HT1080 (cell line): ENCODE measurements around the gene FBN1. TPM values are rescaled to one million over a fixed set of nuclear protein-coding genes. Genes with fewer than 3 reads are reported as not detected.

Experiments
- DNase-seq: peaks from one replicate; pipeline ENCODE4 v3.0.0-alpha.2; 2015; ENCODE audit warnings: low read depth
- total RNA-seq: library from RNA; depleted of rRNA; stranded (reverse); fragments of >200 nt; shearing (Covaris generic); gene quantifications from 2 replicates; pipeline ENCODE4 v1.2.3, GENCODE V29; 2014; rRNA removed

FBN1 gene
- total RNA-seq, 1 experiment from 2014 or later = 21.0 TPM

DNA sequence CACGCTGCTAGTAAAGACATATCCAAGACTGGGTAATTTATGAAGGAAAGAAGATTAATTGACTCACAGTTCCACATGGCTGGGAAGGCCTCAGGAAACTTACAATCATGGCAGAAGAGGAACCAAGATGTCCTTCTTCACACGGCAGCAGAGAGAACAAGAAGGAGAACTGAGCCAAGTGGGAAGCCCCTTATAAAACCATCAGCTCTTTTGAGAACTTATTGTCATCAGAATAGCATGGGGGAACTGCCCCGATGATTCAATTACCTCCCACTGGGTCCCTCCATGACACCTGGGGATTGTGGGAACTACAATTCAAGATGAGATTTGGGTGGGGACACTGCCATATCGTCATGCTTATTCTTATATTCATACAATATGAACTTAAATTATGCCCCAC is 265.3 kb downstream of the FBN1 start:
- DNase-seq = no peak

DNA sequence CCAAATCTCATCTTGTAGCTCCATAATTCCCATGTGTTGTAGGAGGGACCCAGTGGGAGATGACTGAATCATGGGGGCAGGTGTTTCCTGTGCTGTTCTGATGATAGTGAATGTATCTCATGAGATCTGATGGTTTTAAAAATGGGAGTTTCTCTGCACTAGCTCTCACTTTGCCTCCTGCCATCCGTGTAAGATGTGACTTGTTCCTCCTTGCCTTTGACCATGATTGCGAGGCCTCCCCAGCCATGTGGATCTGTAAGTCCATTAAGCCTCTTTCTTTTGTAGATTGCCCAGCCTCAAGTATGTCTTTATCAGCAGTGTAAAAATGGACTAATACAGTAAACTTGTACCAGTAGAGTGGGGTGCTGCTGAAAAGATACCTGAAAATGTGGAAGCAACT is 269.7 kb downstream of the FBN1 start:
- DNase-seq = no peak

DNA sequence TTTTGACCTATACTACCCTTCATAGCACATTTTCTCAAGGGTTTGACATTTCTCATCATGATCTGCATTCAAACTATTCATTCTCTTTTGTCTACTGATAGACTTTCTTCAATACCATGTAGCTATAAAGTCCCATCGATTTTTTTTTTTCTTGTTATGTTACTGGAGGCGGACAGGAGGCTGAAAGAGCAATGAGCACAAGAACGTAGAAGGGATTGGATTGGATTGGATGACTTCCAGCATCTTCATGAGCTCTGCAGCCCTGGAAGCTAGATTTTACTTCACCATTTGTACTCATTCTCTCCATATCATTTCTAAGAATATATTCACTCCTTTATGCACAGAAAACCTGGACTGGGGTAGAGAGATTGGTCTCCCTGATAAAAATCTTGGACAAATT is 271.0 kb downstream of the FBN1 start:
- no peak for DNase-seq

DNA sequence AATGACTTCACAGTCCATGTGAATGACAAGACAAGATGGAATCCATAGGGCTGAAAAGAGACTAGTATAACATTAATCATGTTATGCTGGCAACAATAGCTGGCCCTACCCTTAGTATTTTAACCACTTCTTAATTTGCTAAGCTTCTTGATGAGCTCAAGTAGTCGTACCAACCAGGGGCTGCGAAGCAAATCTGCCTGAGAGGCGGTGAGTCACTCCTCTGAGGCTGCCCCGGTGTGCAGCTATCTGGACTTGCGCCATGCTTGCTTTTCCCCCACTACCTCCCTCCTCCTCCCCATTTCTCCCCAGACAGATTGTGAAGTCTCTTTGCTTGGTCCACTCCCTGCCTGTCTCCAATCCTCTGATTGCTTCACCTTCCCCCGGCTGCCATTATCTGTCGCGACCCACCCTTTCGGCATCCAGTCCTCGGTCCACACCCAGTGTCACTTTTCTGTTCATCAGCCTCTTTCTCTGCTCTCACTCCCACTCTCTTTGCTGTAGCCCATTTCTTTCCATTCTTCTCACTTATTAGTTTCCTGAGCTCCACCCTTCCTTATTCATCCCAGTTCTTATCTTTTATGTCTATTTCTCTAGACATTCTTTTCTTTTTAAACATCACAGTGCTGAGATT is 271.6 kb downstream of the FBN1 start:
- peak; percentile 88 for DNase-seq

DNA sequence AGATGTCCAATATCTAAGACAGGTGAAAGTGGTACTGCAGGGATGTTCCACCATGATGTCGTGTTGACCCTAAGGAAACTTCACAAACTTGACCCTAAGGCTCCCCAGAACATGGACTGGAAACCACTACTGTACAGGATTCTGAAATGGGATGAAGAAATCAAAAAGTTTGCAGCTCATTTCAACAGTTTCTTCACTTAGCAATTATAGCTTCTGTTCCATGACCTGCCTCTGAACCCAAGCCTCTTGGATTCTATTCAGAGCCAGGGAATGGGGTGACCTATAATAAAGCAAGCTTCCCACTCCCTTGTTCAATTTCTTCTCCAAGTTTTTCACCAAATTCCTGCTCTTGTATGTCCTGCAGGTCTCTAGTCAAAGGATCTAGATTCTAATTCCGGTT is 273.5 kb downstream of the FBN1 start:
- DNase-seq = no peak

DNA sequence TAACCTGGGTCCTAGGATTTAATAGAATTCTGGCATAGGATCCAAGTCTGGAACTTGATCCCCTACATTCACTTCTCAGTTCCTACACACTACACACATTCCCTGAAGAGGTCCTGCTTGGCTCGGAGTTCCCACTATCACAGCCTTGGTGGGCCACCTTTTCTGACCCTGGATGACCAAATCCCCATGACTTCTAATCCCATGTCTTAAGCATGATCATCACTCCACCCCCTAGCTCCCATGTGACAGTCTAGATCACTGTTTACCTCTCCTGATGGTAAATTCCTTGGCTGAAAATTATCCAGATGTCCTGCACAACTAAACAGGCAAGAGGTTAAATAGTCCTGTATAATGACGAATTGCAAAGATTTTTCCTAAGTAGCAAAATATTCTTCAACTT is 274.0 kb downstream of the FBN1 start:
- DNase-seq = no peak

DNA sequence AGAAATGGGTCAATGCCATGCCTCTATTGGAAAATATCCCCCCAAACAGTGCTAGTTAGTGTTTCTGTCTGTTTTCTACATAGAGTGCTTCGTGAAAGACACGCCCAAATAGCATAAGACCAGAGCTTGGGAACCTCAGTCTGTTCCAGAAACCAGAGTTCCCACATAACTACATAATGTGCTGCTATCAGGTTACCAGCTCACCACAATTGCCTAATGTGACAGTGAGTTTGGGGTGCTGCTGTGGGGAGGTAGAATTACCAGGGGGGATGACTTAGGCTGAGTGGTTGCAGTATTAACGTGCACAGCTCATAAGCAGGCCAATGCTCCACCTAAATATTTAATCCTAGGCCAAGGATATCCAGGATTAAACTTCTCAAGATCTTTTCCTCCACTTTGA is 275.0 kb downstream of the FBN1 start:
- peak; percentile 78 for DNase-seq

DNA sequence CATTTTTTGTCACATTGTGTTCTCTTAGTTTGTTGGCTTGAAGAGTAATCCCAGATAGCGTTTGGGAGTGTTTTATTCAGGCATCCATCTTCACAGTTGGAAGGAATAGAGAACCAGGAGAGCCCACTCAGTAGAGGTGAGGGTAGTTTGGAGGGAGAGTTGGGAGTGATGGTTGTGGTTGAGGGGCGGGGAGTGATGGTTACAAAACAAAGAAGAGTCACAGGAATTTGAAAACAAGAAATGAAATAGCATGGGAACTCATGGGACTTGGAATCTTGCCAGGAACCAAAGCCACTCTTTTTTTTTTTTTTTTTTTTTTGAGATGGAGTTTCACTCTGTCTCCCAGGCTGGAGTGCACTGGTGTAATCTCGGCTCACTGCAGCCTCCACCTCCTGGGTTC is 278.0 kb downstream of the FBN1 start:
- peak; percentile 56 for DNase-seq

DNA sequence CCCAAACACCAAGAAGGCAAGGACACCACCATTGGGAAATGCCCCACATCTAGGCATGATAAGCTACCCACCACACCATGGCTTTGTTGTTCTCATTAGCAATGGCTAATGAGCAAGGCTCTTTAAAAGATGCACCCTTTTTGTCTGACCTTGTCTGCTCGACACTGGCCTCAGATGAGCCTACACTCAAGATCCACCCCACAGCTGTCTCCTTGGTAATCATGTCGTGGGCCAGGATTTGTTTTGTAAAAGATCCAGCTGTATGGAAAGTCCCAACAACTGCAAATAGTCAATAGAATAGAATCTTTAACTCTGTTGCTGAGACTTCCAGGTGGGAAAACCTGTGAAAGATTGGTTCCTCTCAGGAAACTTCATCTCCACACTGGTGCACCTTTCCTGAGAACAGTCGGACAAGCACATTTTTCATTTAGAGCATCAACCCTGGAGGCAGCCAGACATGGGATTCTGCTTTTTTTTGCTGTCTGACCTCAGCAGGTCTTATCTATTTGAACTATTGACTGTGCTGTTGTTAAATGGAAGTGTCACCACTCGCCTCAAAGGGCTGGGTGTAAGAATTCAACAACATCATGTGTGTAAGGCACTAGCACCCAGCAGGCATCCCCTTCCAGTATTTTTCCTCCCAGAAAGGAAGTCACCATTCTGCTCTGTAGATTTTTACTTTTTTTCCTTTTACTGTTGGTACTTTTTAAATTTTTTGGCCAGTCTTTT is 278.8 kb downstream of the FBN1 start:
- DNase-seq = no peak

DNA sequence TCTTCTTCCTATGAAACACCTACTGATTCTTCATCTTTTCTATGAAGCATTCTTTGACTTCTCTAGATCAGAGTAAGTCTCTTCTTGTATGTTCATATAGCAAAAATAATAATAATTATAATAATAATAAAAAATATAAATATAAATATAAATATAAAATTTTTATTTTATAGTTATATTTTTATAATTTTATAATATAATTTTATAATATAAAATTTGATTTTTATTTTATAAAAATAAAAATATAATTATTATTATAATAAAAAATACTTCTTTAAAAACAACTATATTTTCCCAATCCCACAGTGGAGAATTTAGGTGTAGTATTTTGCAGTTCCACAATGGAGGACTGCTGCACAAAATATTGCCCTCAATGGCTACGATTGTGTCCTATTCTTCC is 279.9 kb downstream of the FBN1 start:
- DNase-seq = no peak

DNA sequence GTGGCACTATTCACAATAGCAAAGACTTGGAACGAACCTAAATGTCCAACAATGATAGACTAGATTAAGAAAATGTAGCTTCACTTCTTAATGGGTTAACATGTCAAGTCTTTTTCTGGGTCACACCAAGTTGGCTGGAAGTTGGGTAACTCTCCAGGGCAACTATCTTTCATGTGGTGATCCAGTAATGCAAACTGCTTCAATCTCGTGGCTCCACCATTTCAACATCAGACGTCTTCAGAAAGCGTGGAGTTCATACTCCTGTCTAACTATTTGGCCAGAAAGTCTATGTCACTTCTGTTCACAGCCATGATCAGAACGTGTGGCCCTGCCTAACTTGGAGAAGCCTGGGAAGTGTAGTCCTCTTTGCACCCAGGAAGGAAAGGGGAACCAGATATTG is 282.0 kb downstream of the FBN1 start:
- DNase-seq = no peak

DNA sequence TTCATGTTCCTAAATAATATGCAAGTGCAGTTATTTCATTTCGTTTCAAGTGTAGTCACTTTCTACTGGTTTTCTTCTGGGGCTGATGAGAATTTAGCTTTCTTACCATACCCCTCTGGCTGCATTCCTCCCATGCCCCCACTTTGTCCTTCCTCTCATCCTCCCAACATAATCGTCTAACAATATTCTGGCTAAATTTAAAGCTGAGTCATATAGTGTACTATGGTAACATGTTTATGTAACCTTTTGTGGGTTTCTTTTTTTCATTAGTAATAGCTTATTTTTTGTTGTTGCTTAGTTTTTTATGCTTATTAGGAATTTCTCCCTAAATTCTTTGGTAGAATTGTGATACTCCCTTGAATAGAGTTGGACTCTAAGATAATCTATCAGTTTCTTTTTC is 283.8 kb downstream of the FBN1 start:
- peak; percentile 31 for DNase-seq

DNA sequence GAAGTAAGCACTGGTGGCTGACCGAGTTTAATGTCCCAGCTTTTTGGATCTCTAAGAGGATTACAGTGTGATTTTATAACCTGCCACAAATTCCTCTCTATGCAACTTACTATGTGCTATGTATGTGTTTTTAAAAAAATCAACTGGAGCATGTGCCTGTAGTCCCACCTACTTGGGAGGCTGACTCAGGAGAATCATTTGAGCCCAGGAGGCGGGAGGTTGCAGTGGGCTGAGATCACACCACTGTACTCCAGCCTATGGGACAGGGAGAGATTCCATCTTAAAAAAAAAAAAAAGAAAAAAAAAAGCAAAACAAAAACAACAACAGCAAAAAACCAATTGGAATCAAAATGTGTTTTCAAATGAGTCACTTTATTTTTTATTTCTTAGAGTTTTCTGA is 284.7 kb downstream of the FBN1 start:
- DNase-seq = peak; percentile 83

Other genes starting within 250 kb of the FBN1 start
- gene CEP152, start 165.4 kb upstream of the FBN1 start, total RNA-seq = 6.3 and 14.5 TPM in 2 replicates
- gene EID1, start 232.4 kb upstream of the FBN1 start, total RNA-seq = 144 and 193 TPM in 2 replicates